ENCODE data around the gene MNAT1. TPM values are rescaled to one million over a fixed set of nuclear protein-coding genes. Genes with fewer than 3 reads are reported as not detected.
"Not testable (repeated sequence)": the region's sequence is repeated elsewhere in the genome, so short reads cannot be mapped to it uniquely, and the experiment has no call there.

Gene MNAT1
- total and polyA plus RNA-seq, 4 donors = 16.7 to 85.5 (median 21.6) TPM

DNA sequence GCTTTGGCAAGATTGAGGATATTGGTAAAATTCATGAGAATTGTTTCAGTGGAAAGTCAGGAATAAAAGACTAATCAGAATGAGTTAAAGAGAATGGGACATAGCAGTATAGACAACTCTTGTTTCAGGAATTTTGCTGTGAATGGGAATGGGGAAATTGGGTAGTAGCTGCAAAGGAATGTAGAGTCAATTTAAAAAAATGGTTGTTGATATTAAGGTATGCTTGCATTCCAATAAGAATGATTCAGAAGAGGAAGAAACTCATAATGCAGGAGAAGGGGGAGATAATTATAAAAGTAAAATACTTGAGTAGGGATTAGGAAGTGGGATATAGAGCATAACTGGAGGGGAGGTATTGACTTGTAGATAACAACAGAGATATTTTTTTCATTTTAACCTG, 40.7 kb downstream of the MNAT1 start:
- Histone ChIP-seq H3K4me3 (no peak overlapping the region), H3K27ac (ENCODE audit: low read depth in 1 of 2, low read length in 1 of 2) (no peak overlapping the region), H3K9me3 (ENCODE audit: control insufficient read depth in 4 of 4, insufficient read depth in 3 of 4, low read length in 3 of 4) (no peaks in the 10 kb centered on the region), H3K36me3 (ENCODE audit: control insufficient read depth in 4 of 4, insufficient read depth in 4 of 4, low read length in 4 of 4) (no peaks in the 10 kb centered on the region), H3K4me1 (ENCODE audit: control insufficient read depth in 5 of 5, insufficient read depth in 5 of 5, low read length in 5 of 5) (peaks cover 0 to 12% (median 0%) of the 10 kb centered on the region in 5 donors), H3K27me3 (ENCODE audit: control insufficient read depth in 3 of 3, insufficient read depth in 3 of 3, low read length in 2 of 3) (no peaks in the 10 kb centered on the region), H3K9ac (ENCODE audit: insufficient read depth in 1 of 2, low read length in 2 of 2) (no peak overlapping the region)
- TF ChIP-seq CTCF (IDR thresholded peaks at IDR 0.05; ENCODE audit: control extremely low read depth, extremely low read depth) = no peak
- DNase-seq = no peak
- ATAC-seq (ENCODE audit: insufficient read depth, low FRiP score) = no peak

DNA sequence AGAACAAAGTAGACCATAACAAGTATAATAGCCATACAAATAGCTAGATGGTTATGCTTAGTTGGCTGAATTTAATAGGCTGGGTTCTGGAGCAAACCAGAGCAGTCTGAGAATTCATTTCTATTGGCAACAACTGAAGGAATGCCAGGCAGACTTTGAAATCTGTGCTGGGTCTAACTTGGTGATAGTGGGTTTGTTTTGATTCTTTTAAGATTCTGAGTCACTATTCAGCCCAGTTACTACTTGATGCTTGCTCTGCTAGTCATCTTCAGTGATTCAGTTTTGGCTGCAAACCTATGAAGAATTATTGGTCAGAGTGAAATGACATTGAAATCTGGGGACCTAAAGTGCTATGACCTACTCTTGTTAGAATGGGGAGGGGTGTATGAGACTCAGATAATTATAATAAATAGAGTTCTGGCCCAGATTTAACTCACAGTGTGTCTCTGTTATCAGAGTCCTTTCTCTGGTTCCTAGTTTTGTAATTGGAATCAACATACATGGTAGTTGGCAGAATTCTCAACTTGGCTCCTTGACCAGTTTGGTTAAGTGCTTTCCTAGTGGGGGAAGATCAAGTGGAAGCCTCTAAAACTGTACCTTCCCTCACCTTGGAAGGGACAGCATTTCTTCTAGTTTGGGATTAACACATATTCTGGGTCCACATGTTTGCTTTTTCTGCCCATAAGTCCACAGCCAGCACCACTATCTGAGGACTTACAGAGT, 43.5 kb downstream of the MNAT1 start:
- no peaks in the 10 kb centered on the region for H3K27me3 ChIP-seq (ENCODE audit: control insufficient read depth in 3 of 3, insufficient read depth in 3 of 3, low read length in 2 of 3)
- H3K36me3 ChIP-seq (ENCODE audit: control insufficient read depth in 4 of 4, insufficient read depth in 4 of 4, low read length in 4 of 4) = no peaks in the 10 kb centered on the region
- H3K27ac ChIP-seq (ENCODE audit: low read depth in 1 of 2, low read length in 1 of 2) = peak overlapping the region in 1 of 2 donors; percentile 62
- no peak for ATAC-seq (ENCODE audit: insufficient read depth, low FRiP score)
- no peak for DNase-seq
- H3K4me1 ChIP-seq (ENCODE audit: control insufficient read depth in 5 of 5, insufficient read depth in 5 of 5, low read length in 5 of 5) = peaks cover 0 to 12% (median 0%) of the 10 kb centered on the region in 5 donors
- no peak for TF ChIP-seq CTCF (IDR thresholded peaks at IDR 0.05; ENCODE audit: control extremely low read depth, extremely low read depth)
- H3K9me3 ChIP-seq (ENCODE audit: control insufficient read depth in 4 of 4, insufficient read depth in 3 of 4, low read length in 3 of 4) = no peaks in the 10 kb centered on the region
- no peak overlapping the region for H3K4me3 ChIP-seq
- H3K9ac ChIP-seq (ENCODE audit: insufficient read depth in 1 of 2, low read length in 2 of 2) = no peak overlapping the region

DNA sequence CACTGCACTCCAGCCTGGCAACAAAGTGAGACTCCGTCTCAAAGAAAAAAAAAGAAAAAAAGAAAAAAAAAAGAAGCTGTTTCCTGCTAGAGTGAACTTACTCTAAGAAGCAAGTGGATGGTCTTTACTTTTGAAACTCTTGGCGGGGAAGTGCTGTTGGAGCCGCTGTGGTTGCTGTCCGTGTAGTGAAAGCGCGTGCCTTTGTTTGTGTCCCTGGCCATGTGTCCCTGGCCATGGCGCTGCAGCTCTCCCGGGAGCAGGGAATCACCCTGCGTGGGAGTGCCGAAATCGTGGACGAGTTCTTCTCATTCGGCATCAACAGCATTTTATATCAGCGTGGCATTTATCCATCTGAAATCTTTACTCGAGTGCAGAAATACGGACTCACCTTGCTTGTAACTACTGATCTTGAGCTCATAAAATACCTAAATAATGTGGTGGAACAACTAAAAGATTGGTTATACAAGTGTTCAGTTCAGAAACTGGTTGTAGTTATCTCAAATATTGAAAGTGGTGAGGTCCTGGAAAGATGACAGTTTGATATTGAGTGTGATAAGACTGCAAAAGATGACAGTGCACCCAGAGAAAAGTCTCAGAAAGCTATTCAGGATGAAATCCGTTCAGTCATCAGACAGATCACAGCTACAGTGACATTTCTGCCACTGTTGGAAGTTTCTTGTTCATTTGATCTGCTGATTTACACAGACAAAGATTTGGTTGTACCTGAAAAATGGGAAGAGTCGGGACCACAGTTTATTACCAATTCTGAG, 45.4 kb downstream of the MNAT1 start:
- not testable (repeated sequence) for DNase-seq; ATAC-seq (ENCODE audit: insufficient read depth, low FRiP score); H3K4me3 ChIP-seq; H3K4me1 ChIP-seq (ENCODE audit: control insufficient read depth in 5 of 5, insufficient read depth in 5 of 5, low read length in 5 of 5); H3K36me3 ChIP-seq (ENCODE audit: control insufficient read depth in 4 of 4, insufficient read depth in 4 of 4, low read length in 4 of 4); H3K9ac ChIP-seq (ENCODE audit: insufficient read depth in 1 of 2, low read length in 2 of 2); H3K9me3 ChIP-seq (ENCODE audit: control insufficient read depth in 4 of 4, insufficient read depth in 3 of 4, low read length in 3 of 4); H3K27ac ChIP-seq (ENCODE audit: low read depth in 1 of 2, low read length in 1 of 2); H3K27me3 ChIP-seq (ENCODE audit: control insufficient read depth in 3 of 3, insufficient read depth in 3 of 3, low read length in 2 of 3)
- WGBS, 2 donors = 96% methylated on average over 18 of the region's 18 CpGs

GRCh38 chr14:60780558-60780957, 46.0 kb downstream of the MNAT1 start:
- not testable (repeated sequence) for H3K4me1 ChIP-seq (ENCODE audit: control insufficient read depth in 5 of 5, insufficient read depth in 5 of 5, low read length in 5 of 5); ATAC-seq (ENCODE audit: insufficient read depth, low FRiP score); DNase-seq; H3K27me3 ChIP-seq (ENCODE audit: control insufficient read depth in 3 of 3, insufficient read depth in 3 of 3, low read length in 2 of 3); H3K27ac ChIP-seq (ENCODE audit: low read depth in 1 of 2, low read length in 1 of 2); H3K36me3 ChIP-seq (ENCODE audit: control insufficient read depth in 4 of 4, insufficient read depth in 4 of 4, low read length in 4 of 4); H3K4me3 ChIP-seq; H3K9me3 ChIP-seq (ENCODE audit: control insufficient read depth in 4 of 4, insufficient read depth in 3 of 4, low read length in 3 of 4); H3K9ac ChIP-seq (ENCODE audit: insufficient read depth in 1 of 2, low read length in 2 of 2)

Data from lung (tissue), 12 donors.